GM19455 (cell line): ENCODE data around the gene TMEM200A.

ENCODE experiments used
- ATAC-seq: cut with Tn5 transposase; IDR thresholded peaks from one replicate; pipeline ENCODE4 v1.9.1; 2021; ENCODE audit not compliant: unreplicated experiment

The TMEM200A gene

DNA sequence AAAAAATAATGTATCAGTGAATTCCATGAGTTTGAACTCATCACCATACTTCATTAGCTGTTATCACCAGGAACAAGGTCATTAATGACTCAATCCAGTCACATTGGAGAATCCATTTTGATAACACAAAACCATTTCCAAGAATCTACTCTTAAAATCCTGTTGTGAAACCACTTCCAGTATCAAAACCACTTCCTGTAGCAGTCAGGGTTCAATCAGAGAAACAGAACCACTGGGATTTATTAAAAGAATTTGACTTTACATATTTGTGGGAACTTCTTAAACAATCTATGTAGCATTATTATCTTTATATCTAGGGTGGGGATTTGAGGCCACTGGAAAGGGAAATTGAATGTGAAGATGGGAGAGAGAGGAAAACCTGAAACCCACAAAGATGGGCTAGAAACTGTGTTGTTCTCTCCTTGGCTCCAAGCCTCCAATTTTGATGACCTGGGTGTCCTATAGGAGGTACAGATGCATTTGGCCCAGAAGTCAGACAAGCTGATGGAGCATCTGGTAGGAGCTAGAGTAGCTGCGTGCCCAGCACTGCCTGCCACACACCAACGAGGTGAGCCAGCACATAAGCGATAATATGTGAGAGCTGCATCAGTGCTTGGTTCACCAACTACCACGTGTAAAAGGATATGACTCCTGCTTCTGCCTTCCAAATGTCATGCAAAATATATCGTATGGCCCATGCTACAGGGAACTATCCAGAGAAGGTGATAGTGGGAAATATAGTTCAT, 117.0 kb downstream of the TMEM200A start:
- no peak for ATAC-seq

DNA sequence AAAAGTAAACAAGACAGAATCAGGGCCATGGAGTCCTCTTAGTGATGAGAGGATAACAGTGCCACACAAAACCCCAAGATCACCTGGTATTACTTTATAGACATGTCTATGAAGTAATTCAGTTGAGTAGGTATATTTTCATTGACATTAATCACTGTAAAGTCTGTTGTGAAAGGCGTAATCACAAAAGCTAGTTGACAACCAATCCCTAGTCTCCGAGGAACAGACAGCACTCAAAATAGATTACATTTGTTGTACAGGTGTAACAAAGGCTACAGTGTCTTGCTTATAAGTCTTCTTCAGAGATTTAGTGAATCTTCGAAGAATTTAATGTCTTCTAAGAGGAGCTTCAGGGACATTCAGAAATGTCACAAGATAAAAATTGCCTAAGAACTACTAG, 120.1 kb downstream of the TMEM200A start:
- ATAC-seq: no peak

DNA sequence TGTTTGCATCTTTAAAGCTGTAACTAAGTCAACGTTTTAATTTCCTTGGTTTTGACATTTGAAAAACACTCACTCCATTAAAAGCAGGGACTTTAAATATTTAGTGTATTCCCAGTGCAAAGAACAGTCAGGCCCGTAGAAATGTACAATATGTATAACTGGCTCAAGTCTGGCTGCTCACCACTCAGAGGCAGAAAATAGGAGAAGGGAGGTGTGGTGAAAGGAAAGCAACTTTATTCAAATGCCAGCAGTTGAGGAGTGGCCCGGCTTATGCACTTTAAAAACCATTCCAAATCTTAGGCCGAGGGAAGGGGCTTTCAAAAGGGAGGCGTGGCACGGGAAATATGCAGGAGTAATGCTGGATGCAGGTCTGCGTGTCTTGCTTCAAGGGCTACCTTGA, 120.6 kb downstream of the TMEM200A start:
- no peak for ATAC-seq

DNA sequence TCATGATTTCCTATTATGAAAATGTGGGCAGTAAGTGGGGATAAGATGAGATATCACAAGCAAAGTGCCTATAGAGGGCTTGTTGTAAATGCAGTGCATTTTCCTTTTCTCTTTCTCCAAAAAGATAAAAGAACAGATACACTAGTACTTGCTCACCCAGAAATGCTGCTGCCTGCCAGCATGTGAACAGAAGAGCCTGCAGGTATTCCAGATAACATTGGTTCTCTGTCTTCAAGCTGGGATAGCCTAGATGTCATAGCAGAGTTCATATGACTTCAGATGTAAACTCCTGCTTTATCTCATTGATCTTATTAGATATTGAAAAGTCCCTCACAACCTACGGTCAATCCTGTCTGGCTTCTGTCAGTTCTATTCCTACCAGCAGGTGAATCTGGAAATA, 123.7 kb downstream of the TMEM200A start:
- ATAC-seq: no peak
